ENCODE results near the gene SEMA4G. TPM values are rescaled to one million over a fixed set of nuclear protein-coding genes. Genes with fewer than 3 reads are reported as not detected.

SEMA4G gene
- total RNA-seq, 1 experiment from 2014 or later = not detected

- no TSS peak for BruUV-seq (replicated peaks)
- intact Hi-C loops (cut with micrococcal nuclease) = no loop called here
- no peaks in the 10 kb centered on the region for H3K27me3 Mint-ChIP-seq (ENCODE audit: insufficient read depth, unreplicated experiment)
- no peak for DNase-seq (ENCODE audit: unreplicated experiment)
- no peak overlapping the region for H3K27ac Mint-ChIP-seq (ENCODE audit: low read depth, unreplicated experiment)
- ChIA-PET CTCF (interaction anchor here (0.6 to 1.5 kb wide), 7 partner anchors 18 to 453 kb away, joined by 3 to 8 read pairs (median 4); no protein-coding TSS in a partner anchor), POLR2A (interaction anchor here (0.8 to 1.6 kb wide), 4 partner anchors 9 to 21 kb away, joined by 3 to 4 read pairs (median 4); no protein-coding TSS in a partner anchor)
- no peaks in the 10 kb centered on the region for H3K4me1 Mint-ChIP-seq (ENCODE audit: insufficient read depth, unreplicated experiment)
- peaks cover 24% of the 10 kb centered on the region for H3K36me3 Mint-ChIP-seq (ENCODE audit: insufficient read depth, unreplicated experiment)
- H3K4me3 Mint-ChIP-seq (ENCODE audit: unreplicated experiment) = no peak overlapping the region
- no peak for TF ChIP-seq CTCF (IDR thresholded peaks at IDR 0.05; ENCODE audit: unreplicated experiment)
- H3K9me3 Mint-ChIP-seq (ENCODE audit: unreplicated experiment) = no peaks in the 10 kb centered on the region
Observed at GRCh38 chr10:100967332-100967731, 2.0 kb upstream of the SEMA4G start.

GRCh38 chr10:100968062-100968736 lies 1.1 kb upstream of the SEMA4G start:
- Mint-ChIP-seq H3K4me3 (ENCODE audit: unreplicated experiment) (peak overlapping the region; percentile 66), H3K9me3 (ENCODE audit: unreplicated experiment) (no peaks in the 10 kb centered on the region), H3K27ac (ENCODE audit: low read depth, unreplicated experiment) (no peak overlapping the region), H3K4me1 (ENCODE audit: insufficient read depth, unreplicated experiment) (no peaks in the 10 kb centered on the region), H3K36me3 (ENCODE audit: insufficient read depth, unreplicated experiment) (peaks cover 24% of the 10 kb centered on the region), H3K27me3 (ENCODE audit: insufficient read depth, unreplicated experiment) (no peaks in the 10 kb centered on the region)
- ChIA-PET POLR2A (interaction anchor here (1.4 to 1.6 kb wide), 2 partner anchors 10 to 20 kb away, joined by 3 to 4 read pairs; no protein-coding TSS in a partner anchor), CTCF (interaction anchor here (0.5 to 1.5 kb wide), 7 partner anchors 11 to 1087 kb away, joined by 3 to 6 read pairs (median 3); no protein-coding TSS in a partner anchor)
- intact Hi-C loops (cut with micrococcal nuclease) = no loop called here
- TF ChIP-seq CTCF (IDR thresholded peaks at IDR 0.05; ENCODE audit: unreplicated experiment) = no peak
- BruUV-seq (replicated peaks) = no TSS peak
- no peak for DNase-seq (ENCODE audit: unreplicated experiment)

- intact Hi-C loops (cut with micrococcal nuclease) = no loop called here
- POLR2A ChIA-PET = interaction anchor here (1.6 kb wide), 1 partner anchor 11 kb away, joined by 3 read pairs; no protein-coding TSS in a partner anchor
- BruUV-seq (replicated peaks) = no TSS peak
- Mint-ChIP-seq H3K4me3 (ENCODE audit: unreplicated experiment) (peak overlapping the region; percentile 66), H3K27me3 (ENCODE audit: insufficient read depth, unreplicated experiment) (no peaks in the 10 kb centered on the region), H3K27ac (ENCODE audit: low read depth, unreplicated experiment) (no peak overlapping the region), H3K9me3 (ENCODE audit: unreplicated experiment) (no peaks in the 10 kb centered on the region), H3K36me3 (ENCODE audit: insufficient read depth, unreplicated experiment) (peaks cover 22% of the 10 kb centered on the region), H3K4me1 (ENCODE audit: insufficient read depth, unreplicated experiment) (no peaks in the 10 kb centered on the region)
- CTCF ChIA-PET = interaction anchor here (0.7 to 0.8 kb wide), 3 partner anchors 11 to 46 kb away, joined by 3 to 6 read pairs (median 3); no protein-coding TSS in a partner anchor
- TF ChIP-seq CTCF (IDR thresholded peaks at IDR 0.05; ENCODE audit: unreplicated experiment) = no peak
- no peak for DNase-seq (ENCODE audit: unreplicated experiment)
Observed at GRCh38 chr10:100968863-100969186, 479 bp upstream of the SEMA4G start.

GRCh38 chr10:100970076-100970913 lies 991 bp downstream of the SEMA4G start:
- TF ChIP-seq CTCF (IDR thresholded peaks at IDR 0.05; ENCODE audit: unreplicated experiment) = no peak
- H3K9me3 Mint-ChIP-seq (ENCODE audit: unreplicated experiment) = no peaks in the 10 kb centered on the region
- no peak for DNase-seq (ENCODE audit: unreplicated experiment)
- H3K27ac Mint-ChIP-seq (ENCODE audit: low read depth, unreplicated experiment) = no peak overlapping the region
- H3K4me1 Mint-ChIP-seq (ENCODE audit: insufficient read depth, unreplicated experiment) = no peaks in the 10 kb centered on the region
- intact Hi-C loops (cut with micrococcal nuclease) = no loop called here
- POLR2A ChIA-PET = interaction anchor here (1.1 kb wide), 1 partner anchor 9 kb away, joined by 3 read pairs; no protein-coding TSS in a partner anchor
- H3K4me3 Mint-ChIP-seq (ENCODE audit: unreplicated experiment) = peak overlapping the region; percentile 66
- CTCF ChIA-PET = interaction anchor here (0.5 to 1.4 kb wide), 3 partner anchors 13 to 37 kb away, joined by 3 to 5 read pairs (median 4); no protein-coding TSS in a partner anchor
- no TSS peak for BruUV-seq (replicated peaks)
- no peaks in the 10 kb centered on the region for H3K27me3 Mint-ChIP-seq (ENCODE audit: insufficient read depth, unreplicated experiment)
- H3K36me3 Mint-ChIP-seq (ENCODE audit: insufficient read depth, unreplicated experiment) = peaks cover 8% of the 10 kb centered on the region
